ENCODE results near the gene BAZ1B.
"Not testable (repeated sequence)": the region's sequence is repeated elsewhere in the genome, so short reads cannot be mapped to it uniquely, and the experiment has no call there.

Gene BAZ1B

GRCh38 chr7:73427902-73428787 lies 93.9 kb downstream of the BAZ1B start:
- DNase-seq (ENCODE audit: low read depth in 2 of 2): no peak

- DNase-seq (ENCODE audit: low read depth in 2 of 2): no peak
These were observed 96.1 kb downstream of the BAZ1B start for GRCh38 chr7:73426016-73426415.

GRCh38 chr7:73425356-73425983 lies 96.6 kb downstream of the BAZ1B start:
- DNase-seq (ENCODE audit: low read depth in 2 of 2): no peak

- DNase-seq (ENCODE audit: low read depth in 2 of 2): no peak
These were observed 97.6 kb downstream of the BAZ1B start for GRCh38 chr7:73424489-73424885.

GRCh38 chr7:73423519-73424488 lies 98.3 kb downstream of the BAZ1B start:
- no peak for DNase-seq (ENCODE audit: low read depth in 2 of 2)

- DNase-seq (ENCODE audit: low read depth in 2 of 2): not testable (repeated sequence)
These were observed 101.5 kb downstream of the BAZ1B start for GRCh38 chr7:73420610-73421009.

GRCh38 chr7:73420016-73420415 lies 102.1 kb downstream of the BAZ1B start:
- DNase-seq (ENCODE audit: low read depth in 2 of 2): not testable (repeated sequence)

- no peak for DNase-seq (ENCODE audit: low read depth in 2 of 2)
These were observed 103.9 kb downstream of the BAZ1B start for GRCh38 chr7:73418113-73418703.

- not testable (repeated sequence) for DNase-seq (ENCODE audit: low read depth in 2 of 2)
These were observed 111.5 kb downstream of the BAZ1B start for GRCh38 chr7:73410541-73411131.

GRCh38 chr7:73404860-73405259 lies 117.2 kb downstream of the BAZ1B start:
- DNase-seq (ENCODE audit: low read depth in 2 of 2): not testable (repeated sequence)

- peak; percentile 28 to 41 for DNase-seq (ENCODE audit: low read depth in 2 of 2)
These were observed 122.7 kb downstream of the BAZ1B start for GRCh38 chr7:73399185-73400050.

- DNase-seq (ENCODE audit: low read depth in 2 of 2): no peak
These were observed 124.4 kb downstream of the BAZ1B start for GRCh38 chr7:73397521-73398281.

GRCh38 chr7:73395538-73396503 lies 126.3 kb downstream of the BAZ1B start:
- DNase-seq (ENCODE audit: low read depth in 2 of 2): no peak

GRCh38 chr7:73394422-73394821 lies 127.7 kb downstream of the BAZ1B start:
- no peak for DNase-seq (ENCODE audit: low read depth in 2 of 2)

GRCh38 chr7:73391396-73391795 lies 130.7 kb downstream of the BAZ1B start:
- no peak for DNase-seq (ENCODE audit: low read depth in 2 of 2)

Data from stimulated activated CD4-positive, alpha-beta T cell treated with anti-CD3 and anti-CD28 coated beads, Interleukin-15, amount 100 ng/mL, for 48 hours (primary cell).